Neural cell (in vitro differentiated cells): ENCODE measurements around the gene MPL.

ENCODE experiments used
- EP300 ChIP-seq: fragments of 450-650 bp; conservative IDR thresholded peaks from 2 replicates; pipeline ENCODE4 v1.6.1; 2014; ENCODE audit warnings: antibody characterized with exemption, mild to moderate bottlenecking, moderate library complexity; ENCODE audit not compliant: poor library complexity, severe bottlenecking
- EZH2 ChIP-seq: fragments of 200-600, 300-800 bp; shearing (Covaris generic), sonication (generic); IDR thresholded peaks from 2 replicates; pipeline ENCODE4 v1.6.1; 2014; ENCODE audit warnings: antibody characterized with exemption, low read length, borderline replicate concordance, mild to moderate bottlenecking; ENCODE audit not compliant: insufficient read depth, poor library complexity, severe bottlenecking
- SMC3 ChIP-seq: fragments of 450-650 bp; conservative IDR thresholded peaks from 2 replicates; pipeline ENCODE4 v1.6.1; 2014; ENCODE audit warnings: antibody characterized with exemption, mild to moderate bottlenecking, moderate library complexity; ENCODE audit not compliant: poor library complexity
- TAF1 ChIP-seq: IDR thresholded peaks from 2 replicates; pipeline ENCODE4 v1.6.1; 2012; ENCODE audit warnings: low read depth
- TF ChIP-seq, protein P1 (sequence below): fragments of 450-650 bp; IDR thresholded peaks from 2 replicates; pipeline ENCODE4 v1.5.1; 2014; ENCODE audit warnings: antibody characterized with exemption, mild to moderate bottlenecking, moderate library complexity; ENCODE audit not compliant: poor library complexity, severe bottlenecking

DNA sequence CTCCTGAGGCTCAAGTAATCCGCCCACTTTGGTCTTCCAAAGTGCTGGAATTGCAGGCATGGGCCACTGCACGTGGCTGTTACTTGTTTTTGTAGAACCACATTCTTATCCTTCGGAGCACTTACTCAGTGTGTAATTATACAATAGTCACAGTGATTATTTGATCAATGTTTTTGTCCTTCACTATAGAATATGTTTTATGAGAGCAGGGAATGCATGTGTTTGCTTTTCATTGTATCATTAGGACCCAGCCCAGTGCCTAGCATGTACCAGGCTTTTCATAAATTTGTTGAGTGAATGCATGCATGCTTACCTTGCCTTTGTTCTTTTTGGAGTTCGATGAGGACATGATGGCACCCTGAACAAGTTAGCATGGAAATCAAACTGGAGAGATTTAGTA lies 57.9 kb downstream of the MPL start:
- TF ChIP-seq, protein P1, sequence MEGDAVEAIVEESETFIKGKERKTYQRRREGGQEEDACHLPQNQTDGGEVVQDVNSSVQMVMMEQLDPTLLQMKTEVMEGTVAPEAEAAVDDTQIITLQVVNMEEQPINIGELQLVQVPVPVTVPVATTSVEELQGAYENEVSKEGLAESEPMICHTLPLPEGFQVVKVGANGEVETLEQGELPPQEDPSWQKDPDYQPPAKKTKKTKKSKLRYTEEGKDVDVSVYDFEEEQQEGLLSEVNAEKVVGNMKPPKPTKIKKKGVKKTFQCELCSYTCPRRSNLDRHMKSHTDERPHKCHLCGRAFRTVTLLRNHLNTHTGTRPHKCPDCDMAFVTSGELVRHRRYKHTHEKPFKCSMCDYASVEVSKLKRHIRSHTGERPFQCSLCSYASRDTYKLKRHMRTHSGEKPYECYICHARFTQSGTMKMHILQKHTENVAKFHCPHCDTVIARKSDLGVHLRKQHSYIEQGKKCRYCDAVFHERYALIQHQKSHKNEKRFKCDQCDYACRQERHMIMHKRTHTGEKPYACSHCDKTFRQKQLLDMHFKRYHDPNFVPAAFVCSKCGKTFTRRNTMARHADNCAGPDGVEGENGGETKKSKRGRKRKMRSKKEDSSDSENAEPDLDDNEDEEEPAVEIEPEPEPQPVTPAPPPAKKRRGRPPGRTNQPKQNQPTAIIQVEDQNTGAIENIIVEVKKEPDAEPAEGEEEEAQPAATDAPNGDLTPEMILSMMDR: no peak
- TF ChIP-seq EZH2 (no peak), SMC3 (no peak), TAF1 (no peak), EP300 (no peak)
